GM03348 (cell line): ENCODE results near the gene MGLL.

Experiments used
- DNase-seq: peaks from one replicate; pipeline ENCODE4 v3.0.0; 2012; ENCODE audit warnings: low spot score

The MGLL gene

GRCh38 chr3:127740136-127740915, 82.0 kb downstream of the MGLL start:
- DNase-seq = no peak

- no peak for DNase-seq
Measured at GRCh38 chr3:127739347-127740135, 82.8 kb downstream of the MGLL start.

- peak; percentile 26 for DNase-seq
Measured at GRCh38 chr3:127738192-127738840, 84.0 kb downstream of the MGLL start.

- no peak for DNase-seq
Measured at GRCh38 chr3:127736801-127737539, 85.3 kb downstream of the MGLL start.

- DNase-seq = peak; percentile 74
Measured at GRCh38 chr3:127735767-127736693, 86.3 kb downstream of the MGLL start.

GRCh38 chr3:127734754-127735473, 87.4 kb downstream of the MGLL start:
- DNase-seq = peak; percentile 94

- no peak for DNase-seq
Measured at GRCh38 chr3:127734181-127734720, 88.1 kb downstream of the MGLL start.

- no peak for DNase-seq
Measured at GRCh38 chr3:127733781-127734180, 88.5 kb downstream of the MGLL start.

GRCh38 chr3:127732879-127733350, 89.4 kb downstream of the MGLL start:
- DNase-seq = no peak

- DNase-seq = no peak
Measured at GRCh38 chr3:127732303-127732702, 90.0 kb downstream of the MGLL start.

GRCh38 chr3:127731546-127732289, 90.6 kb downstream of the MGLL start:
- no peak for DNase-seq

GRCh38 chr3:127730666-127731295, 91.5 kb downstream of the MGLL start:
- no peak for DNase-seq

GRCh38 chr3:127730171-127730570, 92.1 kb downstream of the MGLL start:
- no peak for DNase-seq

GRCh38 chr3:127729556-127730056, 92.7 kb downstream of the MGLL start:
- no peak for DNase-seq

- DNase-seq = no peak
Measured at GRCh38 chr3:127728417-127729015, 93.8 kb downstream of the MGLL start.

- no peak for DNase-seq
Measured at GRCh38 chr3:127726894-127727293, 95.4 kb downstream of the MGLL start.

GRCh38 chr3:127723011-127723567, 99.2 kb downstream of the MGLL start:
- DNase-seq = peak; percentile 30
